T-helper 22 cell (primary cell): ENCODE measurements around the gene SRGAP1.

Experiments
- DNase-seq: peaks from one replicate; pipeline ENCODE4 v3.0.0-alpha.2; 2020; ENCODE audit warnings: low read depth

SRGAP1 gene

GRCh38 chr12:64203775-64204174 lies 359.3 kb downstream of the SRGAP1 start:
- DNase-seq = no peak

DNA sequence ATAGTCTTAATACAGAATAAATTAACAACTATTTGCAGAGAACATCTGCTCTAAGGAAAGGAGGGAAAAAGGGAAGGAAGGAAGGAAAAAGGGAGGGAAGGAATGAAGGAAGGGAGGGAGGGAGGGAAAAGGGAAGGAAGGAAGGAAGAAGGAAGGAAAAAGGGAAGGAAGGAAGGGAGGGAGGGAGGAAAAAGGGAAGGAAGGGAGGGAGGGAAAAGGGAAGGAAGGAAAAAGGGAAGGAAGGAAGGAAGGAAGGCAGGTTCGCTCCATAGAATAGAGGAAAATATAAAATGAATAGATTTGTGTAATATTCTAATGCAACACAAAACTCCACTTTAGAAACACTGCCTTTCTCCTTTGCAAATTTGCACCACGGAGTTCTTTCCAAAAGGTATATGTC lies 361.0 kb downstream of the SRGAP1 start:
- no peak for DNase-seq

DNA sequence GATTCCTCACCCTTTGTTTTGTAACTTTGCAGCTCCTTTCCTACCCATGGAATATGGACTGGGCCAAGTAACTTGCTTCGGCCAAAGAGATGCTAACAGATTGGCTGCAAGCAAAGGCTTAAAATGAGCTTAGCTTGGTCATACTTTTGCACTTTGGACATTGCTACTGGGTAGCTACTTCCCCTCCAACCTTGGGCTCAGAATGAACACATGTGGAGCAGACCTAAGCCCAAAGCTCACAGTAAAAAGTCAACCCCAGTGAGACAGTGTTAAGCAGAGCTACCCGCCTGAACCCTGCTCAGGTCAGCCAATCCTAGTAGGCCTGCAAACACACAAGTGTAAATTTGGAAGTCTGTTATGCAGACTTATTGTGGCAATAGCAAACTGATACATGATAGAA lies 363.0 kb downstream of the SRGAP1 start:
- no peak for DNase-seq
